Coronary artery (tissue), 2 donors: ENCODE data around the gene POLR2C.

Source experiments
- DNase-seq: peaks from one replicate; pipeline ENCODE4 v3.0.0-alpha.2; 2017; ENCODE audit warnings: low spot score
- H3K27ac ChIP-seq, 2 donors: fragments of 200-600 bp; sonication (generic); one replicate each; pipeline ENCODE4 v1.5.1; 2016 to 2019
- H3K4me3 ChIP-seq: fragments of 200-600 bp; sonication (generic); 2 replicates; pipeline ENCODE4 v1.5.1; 2016; ENCODE audit warnings: mild to moderate bottlenecking, moderate library complexity
- CTCF ChIP-seq: fragments of 200-600 bp; sonication (generic); IDR thresholded peaks from one replicate; pipeline ENCODE4 v1.5.1; 2019; ENCODE audit warnings: antibody characterized with exemption

The POLR2C gene

GRCh38 chr16:57462209-57462977 is at the start of gene POLR2C:
Gene POLR2C, plus strand, starts transcription at chr16:57462679. Its CDS starts 46 bp downstream, at chr16:57462725.
- TF ChIP-seq CTCF = peak; percentile 97
- H3K27ac ChIP-seq = peak within 1 kb of the TSS; percentile 90 to 94
- H3K4me3 ChIP-seq = peak within 1 kb of the TSS; percentile 96
- peak; percentile 86 for DNase-seq

GRCh38 chr16:57413301-57413730 is 49.2 kb upstream of the POLR2C start:
- Histone ChIP-seq H3K4me3 (no peak overlapping the region), H3K27ac (no peak overlapping the region)
- no peak for DNase-seq
- TF ChIP-seq CTCF = no peak

- H3K4me3 ChIP-seq = no peak overlapping the region
Observed at GRCh38 chr16:57413733-57414132, 48.7 kb upstream of the POLR2C start.

GRCh38 chr16:57416084-57416483 is 46.4 kb upstream of the POLR2C start:
- Histone ChIP-seq H3K27ac (peak overlapping the region in 1 of 2 donors; percentile 40), H3K4me3 (no peak overlapping the region)
- no peak for TF ChIP-seq CTCF
- no peak for DNase-seq

More at GRCh38 chr16:57413733-57414132, 48.7 kb upstream of the POLR2C start:
- no peak for TF ChIP-seq CTCF
- no peak for DNase-seq
- H3K27ac ChIP-seq = no peak overlapping the region

GRCh38 chr16:57419506-57419905 is 43.0 kb upstream of the POLR2C start:
- TF ChIP-seq CTCF = no peak
- no peak for DNase-seq
- H3K27ac ChIP-seq = peak overlapping the region; percentile 11 to 57

GRCh38 chr16:57422026-57422944 is 40.2 kb upstream of the POLR2C start:
- no peak for DNase-seq
- H3K4me3 ChIP-seq = no peak overlapping the region
- TF ChIP-seq CTCF = peak; percentile 81
- H3K27ac ChIP-seq = peak overlapping the region; percentile 28 to 42

More at GRCh38 chr16:57419506-57419905, 43.0 kb upstream of the POLR2C start:
- no peak overlapping the region for H3K4me3 ChIP-seq
